Left ventricle myocardium inferior (tissue), 1 donor: ENCODE results near the gene CCDC54. TPM values are rescaled to one million over a fixed set of nuclear protein-coding genes. Genes with fewer than 3 reads are reported as not detected.

ENCODE experiments used
- DNase-seq: peaks from one replicate; pipeline ENCODE4 v3.0.0-alpha.2; 2020
- H3K27ac ChIP-seq: fragments of 200-600 bp; replicated peaks from 2 replicates; pipeline ENCODE4 v1.8.0; 2021
- H3K27me3 ChIP-seq: fragments of 200-600 bp; 2 replicates; pipeline ENCODE4 v1.8.0; 2021; ENCODE audit warnings: low read depth
- H3K36me3 ChIP-seq: fragments of 200-600 bp; 2 replicates; pipeline ENCODE4 v1.8.0; 2021
- H3K4me1 ChIP-seq: fragments of 200-600 bp; 2 replicates; pipeline ENCODE4 v1.8.0; 2021
- H3K4me3 ChIP-seq: fragments of 200-600 bp; 2 replicates; pipeline ENCODE4 v1.8.0; 2021; ENCODE audit warnings: mild to moderate bottlenecking, moderate library complexity
- H3K9me3 ChIP-seq: fragments of 200-600 bp; replicated peaks from 2 replicates; pipeline ENCODE4 v1.8.0; 2021
- intact Hi-C: fragments of 100-400 bp; cut with micrococcal nuclease; formaldehyde crosslinking; loops from one replicate; pipeline ENCODE4 v1.11.0; 2022
- total RNA-seq: library from RNA; stranded (reverse); fragmentation: NEBNext Ultra II Directional; extraction: Animal tissue kit (Norgen Biotek cat#: 25700); gene quantifications from one replicate; pipeline ENCODE4 v1.2.1, GENCODE V29; 2021
- TF ChIP-seq, protein P1 (sequence below): fragments of 200-600 bp; IDR thresholded peaks from 2 replicates; pipeline ENCODE4 v1.8.0; 2021; ENCODE audit warnings: antibody characterized with exemption, mild to moderate bottlenecking, borderline replicate concordance
- donor health status: DM: no; HTN: yes; CAD: no; lungs with severe emphysema.

The CCDC54 gene
- total RNA-seq, 1 donor from 2014 or later, result not detected

GRCh38 chr3:107392549-107393165 lies 15.4 kb downstream of the CCDC54 start:
- DNase-seq, result no peak
- Histone ChIP-seq H3K27ac (no peak overlapping the region), H3K4me1 (no peaks in the 10 kb centered on the region), H3K9me3 (no peaks in the 10 kb centered on the region), H3K4me3 (no peak overlapping the region), H3K36me3 (no peaks in the 10 kb centered on the region), H3K27me3 (no peaks in the 10 kb centered on the region)
- intact Hi-C loops, result no loop called here
- TF ChIP-seq, protein P1, sequence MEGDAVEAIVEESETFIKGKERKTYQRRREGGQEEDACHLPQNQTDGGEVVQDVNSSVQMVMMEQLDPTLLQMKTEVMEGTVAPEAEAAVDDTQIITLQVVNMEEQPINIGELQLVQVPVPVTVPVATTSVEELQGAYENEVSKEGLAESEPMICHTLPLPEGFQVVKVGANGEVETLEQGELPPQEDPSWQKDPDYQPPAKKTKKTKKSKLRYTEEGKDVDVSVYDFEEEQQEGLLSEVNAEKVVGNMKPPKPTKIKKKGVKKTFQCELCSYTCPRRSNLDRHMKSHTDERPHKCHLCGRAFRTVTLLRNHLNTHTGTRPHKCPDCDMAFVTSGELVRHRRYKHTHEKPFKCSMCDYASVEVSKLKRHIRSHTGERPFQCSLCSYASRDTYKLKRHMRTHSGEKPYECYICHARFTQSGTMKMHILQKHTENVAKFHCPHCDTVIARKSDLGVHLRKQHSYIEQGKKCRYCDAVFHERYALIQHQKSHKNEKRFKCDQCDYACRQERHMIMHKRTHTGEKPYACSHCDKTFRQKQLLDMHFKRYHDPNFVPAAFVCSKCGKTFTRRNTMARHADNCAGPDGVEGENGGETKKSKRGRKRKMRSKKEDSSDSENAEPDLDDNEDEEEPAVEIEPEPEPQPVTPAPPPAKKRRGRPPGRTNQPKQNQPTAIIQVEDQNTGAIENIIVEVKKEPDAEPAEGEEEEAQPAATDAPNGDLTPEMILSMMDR, result no peak

DNA sequence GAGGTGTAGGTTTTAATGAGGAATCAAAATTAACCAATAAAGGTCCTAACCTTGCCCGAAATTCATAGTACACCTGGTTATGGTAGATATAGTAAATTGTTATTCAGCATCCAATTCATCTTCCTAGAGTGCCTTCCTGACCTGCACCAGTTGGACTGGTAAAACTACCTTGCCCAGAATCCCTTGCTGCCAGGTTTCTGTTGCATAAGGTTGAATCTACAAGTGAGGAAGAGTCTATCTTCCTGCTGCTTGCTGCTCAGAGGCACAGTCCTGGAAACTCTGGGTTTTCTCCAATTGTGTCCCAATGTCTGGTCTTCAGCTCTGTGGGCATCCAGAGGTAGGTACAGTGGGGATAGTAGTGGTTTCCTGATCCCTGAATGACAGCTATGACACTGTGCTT lies 17.3 kb downstream of the CCDC54 start:
- DNase-seq, result no peak
- H3K27ac ChIP-seq, result no peak overlapping the region
- H3K4me1 ChIP-seq, result no peaks in the 10 kb centered on the region
- intact Hi-C loops, result no loop called here
- no peaks in the 10 kb centered on the region for H3K27me3 ChIP-seq
- H3K4me3 ChIP-seq, result no peak overlapping the region
- no peaks in the 10 kb centered on the region for H3K36me3 ChIP-seq
- TF ChIP-seq, protein P1, result no peak
- H3K9me3 ChIP-seq, result no peaks in the 10 kb centered on the region

DNA sequence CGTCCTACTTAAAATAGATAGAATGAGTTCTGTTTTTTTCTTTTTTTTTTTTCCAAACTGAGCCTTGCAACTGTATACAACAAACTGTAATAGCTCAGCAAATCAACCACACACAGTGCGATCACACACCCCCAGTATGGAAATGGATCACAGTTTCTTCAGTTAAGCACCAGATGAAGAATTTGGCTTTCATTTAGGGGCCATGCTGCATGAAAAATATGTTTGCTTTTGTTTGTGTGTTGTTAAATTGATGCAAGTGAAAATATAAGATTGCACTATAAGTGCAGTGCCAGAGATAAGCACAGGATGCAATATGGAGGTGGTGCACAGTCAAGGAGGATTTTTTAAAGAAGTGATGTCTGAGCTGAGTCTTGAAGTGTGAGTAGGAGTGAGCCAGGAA lies 17.8 kb downstream of the CCDC54 start:
- H3K27ac ChIP-seq, result no peak overlapping the region
- H3K27me3 ChIP-seq, result no peaks in the 10 kb centered on the region
- intact Hi-C loops, result no loop called here
- H3K4me3 ChIP-seq, result no peak overlapping the region
- TF ChIP-seq, protein P1, result no peak
- no peaks in the 10 kb centered on the region for H3K9me3 ChIP-seq
- H3K4me1 ChIP-seq, result no peaks in the 10 kb centered on the region
- no peak for DNase-seq
- H3K36me3 ChIP-seq, result no peaks in the 10 kb centered on the region

DNA sequence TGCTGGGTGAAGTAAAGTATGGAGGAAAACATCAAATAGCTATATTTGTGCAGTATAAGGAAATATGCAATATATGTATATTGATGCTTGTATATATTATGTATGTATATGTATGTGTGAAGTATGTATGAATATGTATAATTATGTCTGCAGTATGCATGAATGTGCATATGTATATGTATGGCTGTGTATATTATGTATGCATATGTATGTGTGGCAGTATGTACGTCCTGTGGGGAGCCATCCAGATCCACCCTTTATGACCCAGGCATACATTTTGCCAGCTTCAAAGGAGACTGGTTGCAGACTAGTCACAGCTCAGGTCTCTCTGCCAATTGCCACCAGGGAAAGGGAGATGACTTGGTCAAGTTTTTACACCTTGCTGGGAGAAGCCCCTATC lies 24.1 kb downstream of the CCDC54 start:
- TF ChIP-seq, protein P1, result no peak
- intact Hi-C loops, result no loop called here
- no peak for DNase-seq
- no peak overlapping the region for H3K4me3 ChIP-seq
- no peaks in the 10 kb centered on the region for H3K9me3 ChIP-seq
- no peak overlapping the region for H3K27ac ChIP-seq
- H3K36me3 ChIP-seq, result no peaks in the 10 kb centered on the region
- H3K4me1 ChIP-seq, result no peaks in the 10 kb centered on the region
- no peaks in the 10 kb centered on the region for H3K27me3 ChIP-seq

GRCh38 chr3:107402214-107402613 lies 25.0 kb downstream of the CCDC54 start:
- TF ChIP-seq, protein P1, result no peak
- no peaks in the 10 kb centered on the region for H3K9me3 ChIP-seq
- no peak overlapping the region for H3K4me3 ChIP-seq
- H3K36me3 ChIP-seq, result no peaks in the 10 kb centered on the region
- no peaks in the 10 kb centered on the region for H3K27me3 ChIP-seq
- H3K27ac ChIP-seq, result no peak overlapping the region
- no peak for DNase-seq
- no peaks in the 10 kb centered on the region for H3K4me1 ChIP-seq
- intact Hi-C loops, result no loop called here
